Progenitor cell of endocrine pancreas (in vitro differentiated cells): Measurements from ENCODE around the gene CELSR3. TPM values are rescaled to one million over a fixed set of nuclear protein-coding genes. Genes with fewer than 3 reads are reported as not detected.

Experiments used
- DNase-seq: peaks from one replicate; pipeline ENCODE4 v3.0.0; 2021; ENCODE audit warnings: low spot score; ENCODE audit not compliant: unreplicated experiment
- H3K27ac Mint-ChIP-seq: 2 replicates; pipeline ENCODE4 v1.8.0; 2021; ENCODE audit warnings: mild to moderate bottlenecking, moderate library complexity, mixed read lengths
- H3K27me3 Mint-ChIP-seq: 2 replicates; pipeline ENCODE4 v1.8.0; 2021; ENCODE audit warnings: mixed read lengths
- H3K36me3 Mint-ChIP-seq: 2 replicates; pipeline ENCODE4 v1.8.0; 2022; ENCODE audit warnings: mixed read lengths; ENCODE audit not compliant: insufficient read depth
- H3K4me1 Mint-ChIP-seq: 2 replicates; pipeline ENCODE4 v1.8.0; 2021; ENCODE audit warnings: low read depth, mixed read lengths
- H3K4me3 Mint-ChIP-seq: 2 replicates; pipeline ENCODE4 v1.8.0; 2021; ENCODE audit warnings: low read depth, mild to moderate bottlenecking, moderate library complexity, mixed read lengths
- H3K9me3 Mint-ChIP-seq: 2 replicates; pipeline ENCODE4 v1.8.0; 2021; ENCODE audit warnings: low read depth, mixed read lengths
- CTCF ChIP-seq: fragments of 200-600 bp; sonication (generic); IDR thresholded peaks from one replicate; pipeline ENCODE4 v1.5.0; 2021; ENCODE audit warnings: antibody characterized with exemption, mild to moderate bottlenecking; ENCODE audit not compliant: unreplicated experiment
- microRNA-seq: library from miRNA; unstranded; fragments of <30 nt; microRNA quantifications from one replicate; pipeline ENCODE4 v1.1.0, GENCODE V29; 2020; ENCODE audit warnings: borderline number of aligned reads; ENCODE audit not compliant: unreplicated experiment
- total RNA-seq: library from RNA; stranded (reverse); gene quantifications from 2 replicates; pipeline ENCODE4 v1.2.1, GENCODE V29; 2021

CELSR3 gene
- total RNA-seq, 1 donor from 2014 or later: 14.9 TPM

DNA sequence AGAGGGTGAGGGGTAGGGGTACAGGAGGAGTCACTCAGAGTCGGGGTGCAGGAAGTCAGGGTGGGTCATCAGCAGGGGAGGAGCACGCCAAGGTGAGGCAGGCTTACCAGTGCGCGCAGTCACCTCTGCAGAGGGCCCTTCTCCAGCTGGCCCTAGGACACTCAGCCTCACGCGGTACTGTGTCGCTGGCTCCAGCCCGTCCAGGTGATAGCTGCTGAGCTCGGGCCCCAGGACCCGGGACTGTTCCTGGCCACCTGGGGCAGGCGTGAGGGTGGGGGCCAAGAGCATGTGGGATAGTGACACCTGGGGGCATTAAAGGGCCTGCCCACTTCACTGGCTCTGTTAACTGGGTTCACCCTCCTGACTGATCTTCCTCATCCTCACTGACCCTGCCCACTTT is 75.0 kb downstream of the CELSR3 start:
- Mint-ChIP-seq H3K36me3 (peaks cover 3% of the 10 kb centered on the region), H3K27ac (no peak overlapping the region), H3K4me1 (no peaks in the 10 kb centered on the region), H3K27me3 (no peaks in the 10 kb centered on the region), H3K9me3 (no peaks in the 10 kb centered on the region), H3K4me3 (no peak overlapping the region)
- no peak for TF ChIP-seq CTCF
- DNase-seq: no peak

Small RNA genes lying within 50 kb of the gene (microRNA-seq; reads per million reads assigned to microRNA genes)
- gene MIR4793: not detected

Other genes starting within 250 kb of the CELSR3 start
- 535 and 543 TPM in 2 replicates for gene PLXNB1, start 232.8 kb downstream of the CELSR3 start, total RNA-seq
- 11.4 and 13.2 TPM in 2 replicates for gene CCDC51, start 222.8 kb downstream of the CELSR3 start, total RNA-seq
- 236 and 253 TPM in 2 replicates for gene TMA7, start 222.6 kb downstream of the CELSR3 start, total RNA-seq
- gene ATRIP, start 216.1 kb downstream of the CELSR3 start, total RNA-seq: 13.8 and 15.2 TPM in 2 replicates
- 157 and 162 TPM in 2 replicates for gene SHISA5, start 158.7 kb downstream of the CELSR3 start, total RNA-seq
- gene PFKFB4, start 106.1 kb downstream of the CELSR3 start, total RNA-seq: 39.7 and 45.0 TPM in 2 replicates
- gene UCN2, start 99.1 kb downstream of the CELSR3 start, total RNA-seq: 1.2 and 1.4 TPM in 2 replicates
- gene COL7A1, start 67.6 kb downstream of the CELSR3 start, total RNA-seq: 31.5 and 38.4 TPM in 2 replicates
- gene UQCRC1, start 53.2 kb downstream of the CELSR3 start, total RNA-seq: 209 and 219 TPM in 2 replicates
- gene TMEM89, start 41.1 kb downstream of the CELSR3 start, total RNA-seq: 0.49 TPM in 1 of 2 replicates, not detected in the other
- gene SLC26A6, start 27.4 kb downstream of the CELSR3 start, total RNA-seq: 31.0 and 35.9 TPM in 2 replicates
- gene NCKIPSD, start 23.0 kb upstream of the CELSR3 start, total RNA-seq: 29.8 and 32.0 TPM in 2 replicates
- gene IP6K2, start 54.3 kb upstream of the CELSR3 start, total RNA-seq: 207 and 212 TPM in 2 replicates
- 30.0 and 34.5 TPM in 2 replicates for gene PRKAR2A, start 185.0 kb upstream of the CELSR3 start, total RNA-seq
- 14.2 and 17.1 TPM in 2 replicates for gene SLC25A20, start 236.0 kb upstream of the CELSR3 start, total RNA-seq